ENCODE data around the gene SH2D2A.

SH2D2A gene

DNA sequence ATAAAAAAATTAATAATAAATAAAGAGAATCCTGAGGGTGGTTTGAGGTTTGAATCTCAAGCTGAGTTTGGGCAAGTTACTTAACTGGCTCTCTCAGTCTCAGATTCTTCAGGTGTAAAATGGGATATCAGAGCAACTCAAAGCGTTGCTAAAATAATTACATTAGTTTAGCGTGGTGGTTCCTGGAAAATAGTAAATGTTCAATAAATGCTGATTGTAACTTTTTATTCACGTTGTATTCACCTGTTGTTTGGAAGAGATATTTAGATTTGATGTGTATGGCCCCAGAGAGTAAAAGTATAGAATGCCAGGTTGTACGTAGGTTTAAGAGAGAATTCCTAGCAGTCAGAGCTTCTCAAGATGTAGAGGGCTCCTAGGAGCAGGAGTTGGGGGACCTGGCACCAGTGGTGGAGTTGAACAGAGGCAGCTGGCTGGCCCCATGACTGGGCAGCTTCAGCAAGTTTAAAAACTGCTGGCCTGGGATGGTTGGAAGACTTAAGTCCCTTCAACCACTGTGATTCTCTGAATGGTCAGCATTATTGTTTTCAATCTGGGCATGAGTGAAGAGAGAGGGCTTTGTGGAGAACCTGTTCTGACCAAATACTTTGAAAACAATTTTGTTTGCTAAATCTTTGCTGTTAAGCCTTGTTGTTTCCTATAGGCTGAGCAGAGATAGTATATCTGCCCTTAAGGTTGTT is 26.9 kb downstream of the SH2D2A start:
- Histone ChIP-seq H3K36me3 (ENCODE audit: control insufficient read depth in 2 of 2, insufficient read depth in 2 of 2, low read length in 2 of 2) (peaks cover 46 to 54% of the 10 kb centered on the region in 2 donors), H3K9me3 (ENCODE audit: control insufficient read depth in 2 of 2, low read length in 2 of 2) (no peaks in the 10 kb centered on the region), H3K4me3 (ENCODE audit: low read length in 2 of 2) (no peak overlapping the region), H3K9ac (ENCODE audit: low read depth in 1 of 2, low read length in 2 of 2) (no peak overlapping the region), H3K27me3 (ENCODE audit: control insufficient read depth in 2 of 2, insufficient read depth in 2 of 2, low read length in 2 of 2) (no peaks in the 10 kb centered on the region), H3K4me1 (ENCODE audit: control insufficient read depth in 2 of 2, insufficient read depth in 2 of 2, low read length in 2 of 2) (no peaks in the 10 kb centered on the region), H3K27ac (ENCODE audit: low read depth in 2 of 2, low read length in 2 of 2) (no peak overlapping the region)

DNA sequence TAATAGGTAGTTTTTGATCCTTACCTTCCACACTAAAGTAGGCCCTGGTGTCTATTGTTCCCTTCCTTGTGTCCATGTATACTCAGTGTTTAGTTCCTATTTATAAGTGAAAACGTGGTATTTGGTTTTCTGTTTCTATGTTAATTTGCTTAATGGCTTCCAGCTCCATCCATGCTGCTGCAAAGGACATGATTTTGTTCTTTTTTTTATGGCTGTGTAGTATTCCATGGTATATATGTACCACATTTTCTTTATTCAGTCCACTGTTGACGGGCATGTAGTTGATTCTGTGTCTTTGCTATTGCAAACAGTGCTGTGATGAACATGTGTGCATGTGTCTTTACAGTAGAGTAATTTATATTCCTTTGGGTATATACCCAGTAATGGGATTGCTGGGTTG is 28.5 kb downstream of the SH2D2A start:
- Histone ChIP-seq H3K4me1 (ENCODE audit: control insufficient read depth in 2 of 2, insufficient read depth in 2 of 2, low read length in 2 of 2) (no peaks in the 10 kb centered on the region), H3K9ac (ENCODE audit: low read depth in 1 of 2, low read length in 2 of 2) (no peak overlapping the region), H3K36me3 (ENCODE audit: control insufficient read depth in 2 of 2, insufficient read depth in 2 of 2, low read length in 2 of 2) (peaks cover 43 to 51% of the 10 kb centered on the region in 2 donors), H3K9me3 (ENCODE audit: control insufficient read depth in 2 of 2, low read length in 2 of 2) (no peaks in the 10 kb centered on the region), H3K4me3 (ENCODE audit: low read length in 2 of 2) (no peak overlapping the region), H3K27ac (ENCODE audit: low read depth in 2 of 2, low read length in 2 of 2) (no peak overlapping the region), H3K27me3 (ENCODE audit: control insufficient read depth in 2 of 2, insufficient read depth in 2 of 2, low read length in 2 of 2) (no peaks in the 10 kb centered on the region)

DNA sequence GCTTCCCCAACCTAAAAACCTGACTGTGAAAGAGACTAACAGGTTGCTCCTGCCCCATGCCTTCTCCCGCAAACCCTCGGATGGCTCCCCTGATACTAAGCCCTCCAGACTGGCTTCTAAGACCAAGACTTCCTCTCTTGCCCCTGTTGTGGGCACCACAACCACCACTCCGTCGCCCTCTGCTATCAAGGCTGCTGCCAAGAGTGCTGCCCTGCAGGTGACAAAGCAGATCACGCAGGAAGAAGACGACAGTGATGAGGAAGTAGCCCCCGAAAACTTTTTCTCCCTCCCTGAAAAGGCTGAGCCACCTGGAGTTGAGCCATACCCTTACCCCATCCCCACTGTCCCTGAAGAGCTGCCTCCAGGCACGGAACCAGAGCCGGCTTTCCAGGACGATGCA is 30.0 kb downstream of the SH2D2A start:
- no peak overlapping the region for H3K4me3 ChIP-seq (ENCODE audit: low read length in 2 of 2)
- H3K27ac ChIP-seq (ENCODE audit: low read depth in 2 of 2, low read length in 2 of 2) = no peak overlapping the region
- H3K4me1 ChIP-seq (ENCODE audit: control insufficient read depth in 2 of 2, insufficient read depth in 2 of 2, low read length in 2 of 2) = no peaks in the 10 kb centered on the region
- H3K36me3 ChIP-seq (ENCODE audit: control insufficient read depth in 2 of 2, insufficient read depth in 2 of 2, low read length in 2 of 2) = peaks cover 32 to 51% of the 10 kb centered on the region in 2 donors
- H3K9ac ChIP-seq (ENCODE audit: low read depth in 1 of 2, low read length in 2 of 2) = no peak overlapping the region
- no peaks in the 10 kb centered on the region for H3K27me3 ChIP-seq (ENCODE audit: control insufficient read depth in 2 of 2, insufficient read depth in 2 of 2, low read length in 2 of 2)
- H3K9me3 ChIP-seq (ENCODE audit: control insufficient read depth in 2 of 2, low read length in 2 of 2) = no peaks in the 10 kb centered on the region

DNA sequence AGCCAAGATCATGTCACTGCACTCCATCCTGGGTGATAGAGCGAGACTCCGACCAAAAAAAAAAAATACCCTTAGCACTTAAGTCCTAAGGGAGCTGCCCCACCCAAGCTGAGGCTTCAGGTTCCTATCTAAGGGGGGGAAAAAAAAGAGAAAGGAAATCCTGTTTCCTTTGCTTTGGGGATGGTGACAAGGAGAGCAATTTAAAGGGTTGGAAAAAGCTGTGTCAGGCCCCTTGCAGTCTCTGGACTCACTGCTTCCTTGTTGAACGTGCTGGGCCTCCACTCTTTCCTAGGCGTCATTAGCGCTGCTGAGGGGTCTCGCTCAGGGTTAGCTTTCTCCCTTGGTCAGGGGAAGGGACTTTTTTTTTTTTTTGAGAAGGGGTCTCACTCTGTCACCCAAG is 31.2 kb downstream of the SH2D2A start:
- no peaks in the 10 kb centered on the region for H3K9me3 ChIP-seq (ENCODE audit: control insufficient read depth in 2 of 2, low read length in 2 of 2)
- peaks cover 23 to 43% of the 10 kb centered on the region in 2 donors for H3K36me3 ChIP-seq (ENCODE audit: control insufficient read depth in 2 of 2, insufficient read depth in 2 of 2, low read length in 2 of 2)
- no peaks in the 10 kb centered on the region for H3K27me3 ChIP-seq (ENCODE audit: control insufficient read depth in 2 of 2, insufficient read depth in 2 of 2, low read length in 2 of 2)
- no peaks in the 10 kb centered on the region for H3K4me1 ChIP-seq (ENCODE audit: control insufficient read depth in 2 of 2, insufficient read depth in 2 of 2, low read length in 2 of 2)
- H3K27ac ChIP-seq (ENCODE audit: low read depth in 2 of 2, low read length in 2 of 2) = no peak overlapping the region
- H3K4me3 ChIP-seq (ENCODE audit: low read length in 2 of 2) = no peak overlapping the region
- no peak overlapping the region for H3K9ac ChIP-seq (ENCODE audit: low read depth in 1 of 2, low read length in 2 of 2)

DNA sequence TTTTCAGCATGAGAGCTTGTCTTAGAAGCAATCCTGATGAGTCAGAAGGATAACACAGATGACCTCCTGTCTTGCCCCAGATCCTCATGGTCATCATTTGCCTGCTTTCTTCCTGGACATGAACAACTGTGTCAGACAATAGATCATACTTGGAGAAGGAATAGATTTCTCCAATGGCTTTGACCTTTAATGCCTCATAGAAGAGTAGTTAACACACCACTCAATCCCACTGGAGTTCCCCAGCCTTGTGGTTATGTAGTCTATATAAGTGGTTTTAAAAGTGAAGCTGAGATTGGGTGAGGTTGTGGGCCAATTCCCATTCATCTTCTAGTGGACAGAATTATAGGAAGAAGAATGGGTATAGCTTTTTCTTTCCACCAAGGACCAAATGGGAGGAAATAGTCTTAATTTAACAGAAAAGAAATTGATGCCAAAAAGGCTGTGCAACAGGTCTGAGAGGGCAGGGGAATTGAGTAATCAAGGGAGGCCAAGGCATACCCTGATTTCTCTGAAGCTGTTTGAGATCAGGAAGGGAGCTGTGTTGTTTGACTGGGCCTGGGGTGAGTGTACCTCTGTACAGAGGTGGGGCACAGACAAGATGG is 35.0 kb downstream of the SH2D2A start:
- Histone ChIP-seq H3K4me3 (ENCODE audit: low read length in 2 of 2) (no peak overlapping the region), H3K27me3 (ENCODE audit: control insufficient read depth in 2 of 2, insufficient read depth in 2 of 2, low read length in 2 of 2) (no peaks in the 10 kb centered on the region), H3K4me1 (ENCODE audit: control insufficient read depth in 2 of 2, insufficient read depth in 2 of 2, low read length in 2 of 2) (no peaks in the 10 kb centered on the region), H3K27ac (ENCODE audit: low read depth in 2 of 2, low read length in 2 of 2) (no peak overlapping the region), H3K9ac (ENCODE audit: low read depth in 1 of 2, low read length in 2 of 2) (no peak overlapping the region), H3K36me3 (ENCODE audit: control insufficient read depth in 2 of 2, insufficient read depth in 2 of 2, low read length in 2 of 2) (peaks cover 17 to 32% of the 10 kb centered on the region in 2 donors), H3K9me3 (ENCODE audit: control insufficient read depth in 2 of 2, low read length in 2 of 2) (no peaks in the 10 kb centered on the region)

DNA sequence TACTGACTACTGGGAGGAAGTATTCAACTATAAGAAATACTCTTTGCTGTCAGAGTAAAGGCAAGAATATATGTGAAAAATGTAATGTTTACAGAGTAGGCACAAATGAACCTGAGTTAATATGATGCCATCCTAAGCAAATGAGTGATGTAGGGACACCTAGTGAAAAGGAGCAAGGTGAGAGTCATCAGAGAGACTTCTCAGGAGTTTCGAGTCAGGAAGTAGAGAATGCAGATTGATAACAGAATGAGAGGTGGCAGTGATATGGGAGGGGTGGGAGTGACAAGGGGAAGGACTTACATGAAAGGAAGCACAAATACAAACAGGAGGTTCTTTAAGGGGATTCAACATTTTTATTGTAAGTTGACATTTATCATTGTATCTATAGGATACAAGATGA is 39.1 kb downstream of the SH2D2A start:
- Histone ChIP-seq H3K9me3 (ENCODE audit: control insufficient read depth in 2 of 2, low read length in 2 of 2) (no peaks in the 10 kb centered on the region), H3K4me3 (ENCODE audit: low read length in 2 of 2) (no peak overlapping the region), H3K4me1 (ENCODE audit: control insufficient read depth in 2 of 2, insufficient read depth in 2 of 2, low read length in 2 of 2) (no peaks in the 10 kb centered on the region), H3K27ac (ENCODE audit: low read depth in 2 of 2, low read length in 2 of 2) (no peak overlapping the region), H3K27me3 (ENCODE audit: control insufficient read depth in 2 of 2, insufficient read depth in 2 of 2, low read length in 2 of 2) (no peaks in the 10 kb centered on the region), H3K9ac (ENCODE audit: low read depth in 1 of 2, low read length in 2 of 2) (no peak overlapping the region), H3K36me3 (ENCODE audit: control insufficient read depth in 2 of 2, insufficient read depth in 2 of 2, low read length in 2 of 2) (peaks cover 2 to 15% of the 10 kb centered on the region in 2 donors)

DNA sequence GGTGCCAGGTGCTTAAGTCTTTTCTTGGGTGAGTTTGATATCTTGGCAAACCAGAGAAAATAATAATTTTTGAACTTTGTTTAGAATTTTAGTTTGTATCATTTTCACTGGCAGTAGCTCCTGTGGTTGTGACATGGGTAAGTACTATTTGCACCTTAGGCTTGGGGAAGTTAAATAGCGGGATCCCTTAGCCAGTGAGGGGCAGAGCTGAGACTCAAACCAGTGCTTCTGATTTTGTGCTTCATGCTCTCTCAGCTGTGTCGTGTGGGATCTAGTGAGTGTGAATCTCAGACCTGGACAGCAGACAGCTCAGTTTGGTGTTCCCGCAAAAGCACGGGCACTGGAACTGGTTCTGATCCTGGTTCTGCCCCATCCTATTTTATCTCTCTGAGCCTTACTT is 39.7 kb downstream of the SH2D2A start:
- Histone ChIP-seq H3K4me1 (ENCODE audit: control insufficient read depth in 2 of 2, insufficient read depth in 2 of 2, low read length in 2 of 2) (no peaks in the 10 kb centered on the region), H3K27me3 (ENCODE audit: control insufficient read depth in 2 of 2, insufficient read depth in 2 of 2, low read length in 2 of 2) (no peaks in the 10 kb centered on the region), H3K9ac (ENCODE audit: low read depth in 1 of 2, low read length in 2 of 2) (no peak overlapping the region), H3K4me3 (ENCODE audit: low read length in 2 of 2) (no peak overlapping the region), H3K9me3 (ENCODE audit: control insufficient read depth in 2 of 2, low read length in 2 of 2) (no peaks in the 10 kb centered on the region), H3K27ac (ENCODE audit: low read depth in 2 of 2, low read length in 2 of 2) (no peak overlapping the region), H3K36me3 (ENCODE audit: control insufficient read depth in 2 of 2, insufficient read depth in 2 of 2, low read length in 2 of 2) (peaks cover 0 to 9% of the 10 kb centered on the region in 2 donors)

DNA sequence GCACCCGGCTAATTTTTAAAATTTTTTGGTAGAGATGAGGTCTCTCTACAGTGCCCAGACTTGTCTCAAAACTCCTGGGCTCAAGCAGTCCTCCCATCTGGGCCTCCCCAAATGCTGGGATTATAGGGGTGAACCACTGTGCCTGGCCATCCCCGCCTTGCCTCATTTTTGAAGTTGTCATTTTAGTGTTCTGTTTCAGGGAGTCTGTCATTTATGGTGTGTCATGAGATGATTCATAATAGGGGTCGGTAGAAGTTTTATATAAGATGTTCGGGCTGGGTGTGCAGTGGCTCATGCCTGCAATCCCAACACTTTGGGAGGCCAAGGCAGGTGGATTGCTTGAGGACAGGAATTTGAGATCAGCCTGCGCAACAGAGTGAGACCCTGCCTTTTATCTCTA is 40.8 kb downstream of the SH2D2A start:
- no peak overlapping the region for H3K9ac ChIP-seq (ENCODE audit: low read depth in 1 of 2, low read length in 2 of 2)
- H3K4me1 ChIP-seq (ENCODE audit: control insufficient read depth in 2 of 2, insufficient read depth in 2 of 2, low read length in 2 of 2) = no peaks in the 10 kb centered on the region
- no peaks in the 10 kb centered on the region for H3K9me3 ChIP-seq (ENCODE audit: control insufficient read depth in 2 of 2, low read length in 2 of 2)
- peaks cover 2 to 15% of the 10 kb centered on the region in 2 donors for H3K36me3 ChIP-seq (ENCODE audit: control insufficient read depth in 2 of 2, insufficient read depth in 2 of 2, low read length in 2 of 2)
- H3K4me3 ChIP-seq (ENCODE audit: low read length in 2 of 2) = no peak overlapping the region
- H3K27ac ChIP-seq (ENCODE audit: low read depth in 2 of 2, low read length in 2 of 2) = no peak overlapping the region
- H3K27me3 ChIP-seq (ENCODE audit: control insufficient read depth in 2 of 2, insufficient read depth in 2 of 2, low read length in 2 of 2) = no peaks in the 10 kb centered on the region

DNA sequence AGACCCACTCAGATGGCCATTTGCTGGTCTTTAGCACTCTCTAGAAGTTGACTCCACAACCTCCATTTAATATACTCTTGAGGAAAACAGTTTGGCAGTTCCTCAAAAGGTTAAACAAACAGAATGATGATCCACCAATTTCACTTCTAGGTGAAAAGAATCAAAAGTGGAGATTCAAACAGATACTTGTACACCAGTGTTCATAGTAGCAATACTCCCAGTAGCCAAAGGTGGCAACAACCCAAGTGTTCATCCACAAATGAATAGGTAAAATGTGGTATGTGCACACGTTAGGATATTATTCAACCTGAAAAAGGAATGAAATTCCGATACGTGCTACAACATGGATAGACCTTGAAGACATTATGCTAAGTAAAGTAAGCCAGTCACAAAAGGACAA is 43.0 kb downstream of the SH2D2A start:
- Histone ChIP-seq H3K4me1 (ENCODE audit: control insufficient read depth in 2 of 2, insufficient read depth in 2 of 2, low read length in 2 of 2) (peaks cover 7 to 9% of the 10 kb centered on the region in 2 donors), H3K27me3 (ENCODE audit: control insufficient read depth in 2 of 2, insufficient read depth in 2 of 2, low read length in 2 of 2) (no peaks in the 10 kb centered on the region), H3K36me3 (ENCODE audit: control insufficient read depth in 2 of 2, insufficient read depth in 2 of 2, low read length in 2 of 2) (peaks cover 5 to 23% of the 10 kb centered on the region in 2 donors), H3K27ac (ENCODE audit: low read depth in 2 of 2, low read length in 2 of 2) (no peak overlapping the region), H3K4me3 (ENCODE audit: low read length in 2 of 2) (no peak overlapping the region), H3K9ac (ENCODE audit: low read depth in 1 of 2, low read length in 2 of 2) (no peak overlapping the region), H3K9me3 (ENCODE audit: control insufficient read depth in 2 of 2, low read length in 2 of 2) (no peaks in the 10 kb centered on the region)

DNA sequence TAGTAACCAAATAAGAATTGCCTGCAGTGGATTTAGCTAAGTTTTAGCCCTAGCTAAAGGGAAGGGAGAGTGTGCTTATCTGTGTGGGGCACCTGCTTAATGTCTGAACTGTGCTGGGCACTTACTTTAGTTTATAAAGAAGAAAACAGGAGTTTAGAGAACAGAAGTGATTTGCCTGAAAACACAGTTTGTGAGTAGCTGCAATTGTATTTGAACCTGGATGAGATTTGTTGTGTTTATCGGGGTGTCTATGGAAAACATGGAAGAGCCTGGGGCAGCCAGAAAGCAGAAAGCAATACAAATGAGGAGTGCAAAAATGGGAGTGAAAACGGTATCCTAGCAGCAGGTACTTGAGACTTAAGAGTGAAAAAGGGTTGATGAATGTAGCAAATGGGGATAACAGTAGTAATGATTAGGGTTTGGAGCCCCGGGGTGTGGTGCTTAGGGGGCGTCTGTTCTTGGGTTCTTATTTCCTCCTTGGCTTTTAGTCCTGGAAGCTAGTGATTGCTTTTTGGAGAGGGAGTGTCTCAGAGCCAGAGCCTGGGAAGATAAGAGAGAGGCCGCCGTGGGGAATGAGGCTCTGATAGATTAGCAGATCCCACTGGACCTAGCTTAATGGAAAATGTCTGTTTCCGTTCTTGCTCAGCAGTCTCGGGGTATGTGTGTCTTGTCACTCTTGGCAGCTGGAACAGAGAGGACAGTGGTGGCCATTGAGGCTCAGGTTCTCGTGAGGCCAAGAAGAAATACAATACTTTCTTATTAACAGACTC is 43.7 kb downstream of the SH2D2A start:
- Histone ChIP-seq H3K9ac (ENCODE audit: low read depth in 1 of 2, low read length in 2 of 2) (no peak overlapping the region), H3K27ac (ENCODE audit: low read depth in 2 of 2, low read length in 2 of 2) (no peak overlapping the region), H3K4me1 (ENCODE audit: control insufficient read depth in 2 of 2, insufficient read depth in 2 of 2, low read length in 2 of 2) (peaks cover 9 to 12% of the 10 kb centered on the region in 2 donors), H3K27me3 (ENCODE audit: control insufficient read depth in 2 of 2, insufficient read depth in 2 of 2, low read length in 2 of 2) (no peaks in the 10 kb centered on the region), H3K36me3 (ENCODE audit: control insufficient read depth in 2 of 2, insufficient read depth in 2 of 2, low read length in 2 of 2) (peaks cover 5 to 23% of the 10 kb centered on the region in 2 donors), H3K9me3 (ENCODE audit: control insufficient read depth in 2 of 2, low read length in 2 of 2) (no peaks in the 10 kb centered on the region), H3K4me3 (ENCODE audit: low read length in 2 of 2) (no peak overlapping the region)
